CD4-positive, alpha-beta T cell treated with Interleukin-1 beta for 1 hour (primary cell): ENCODE data around the gene PCNT.
"Not testable (repeated sequence)": the region's sequence is repeated elsewhere in the genome, so short reads cannot be mapped to it uniquely, and the experiment has no call there.

ENCODE experiments used
- DNase-seq, 2 donors: peaks; one replicate each; pipeline ENCODE4 v3.0.0-alpha.2; 2020 to 2022

The PCNT gene

DNA sequence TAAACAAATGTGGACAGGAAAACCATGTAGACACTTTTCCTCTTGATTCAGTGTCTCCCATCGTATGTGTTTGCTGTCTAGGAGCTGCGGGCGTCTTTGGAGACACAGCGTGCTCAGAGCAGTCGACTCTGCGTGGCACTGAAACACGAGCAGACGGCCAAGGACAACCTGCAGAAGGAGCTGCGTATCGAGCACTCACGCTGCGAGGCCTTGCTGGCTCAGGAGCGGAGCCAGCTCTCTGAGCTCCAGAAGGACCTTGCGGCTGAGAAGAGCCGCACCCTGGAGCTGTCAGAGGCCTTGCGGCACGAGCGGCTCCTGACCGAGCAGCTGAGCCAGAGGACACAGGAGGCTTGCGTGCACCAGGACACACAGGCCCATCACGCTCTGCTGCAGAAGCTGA lies 107.5 kb downstream of the PCNT start:
- DNase-seq = no peak

DNA sequence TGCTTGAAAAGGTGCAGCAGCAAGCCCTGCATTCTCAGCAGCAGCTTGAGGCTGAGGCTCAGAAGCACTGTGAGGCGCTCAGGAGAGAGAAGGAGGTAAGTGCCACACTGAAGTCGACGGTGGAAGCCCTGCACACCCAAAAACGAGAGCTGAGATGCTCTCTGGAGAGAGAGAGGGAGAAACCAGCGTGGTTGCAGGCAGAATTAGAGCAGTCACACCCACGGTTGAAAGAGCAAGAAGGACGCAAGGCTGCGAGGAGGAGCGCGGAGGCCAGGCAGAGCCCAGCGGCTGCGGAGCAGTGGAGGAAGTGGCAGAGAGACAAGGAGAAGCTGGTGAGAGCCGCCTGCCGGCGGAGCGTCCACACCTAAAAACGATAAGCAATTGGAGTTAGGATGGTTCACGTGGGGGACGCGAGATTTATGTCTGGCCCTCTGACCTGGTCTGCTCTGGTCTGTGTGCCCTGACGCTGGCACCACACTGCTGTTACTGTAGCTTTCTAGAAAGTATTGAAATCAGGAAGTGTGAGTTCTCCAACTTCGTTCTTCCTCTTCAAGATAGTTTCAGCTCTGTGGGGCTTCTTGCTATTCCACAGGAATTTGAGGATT lies 108.0 kb downstream of the PCNT start:
- peak in 1 of 2 donors; percentile 19 for DNase-seq

DNA sequence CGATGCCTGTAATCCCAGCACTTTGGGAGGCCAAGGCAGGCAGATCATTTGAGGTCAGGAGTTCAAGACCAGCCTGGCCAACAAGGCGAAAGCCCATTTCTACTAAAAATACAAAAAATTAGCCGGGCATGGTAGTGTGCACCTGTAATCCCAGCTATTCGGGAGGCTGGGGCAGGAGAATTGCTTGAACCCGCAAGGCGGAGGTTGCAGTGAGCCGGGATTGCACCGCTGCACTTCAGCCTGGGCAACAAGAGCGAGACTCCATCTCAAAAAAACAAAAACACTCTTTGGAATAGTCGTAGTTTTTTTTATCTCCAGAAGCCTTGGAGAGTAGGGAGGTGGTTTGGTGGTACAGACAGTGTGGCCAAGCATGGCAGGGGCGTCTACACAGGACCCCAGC lies 109.2 kb downstream of the PCNT start:
- DNase-seq = not testable (repeated sequence)

DNA sequence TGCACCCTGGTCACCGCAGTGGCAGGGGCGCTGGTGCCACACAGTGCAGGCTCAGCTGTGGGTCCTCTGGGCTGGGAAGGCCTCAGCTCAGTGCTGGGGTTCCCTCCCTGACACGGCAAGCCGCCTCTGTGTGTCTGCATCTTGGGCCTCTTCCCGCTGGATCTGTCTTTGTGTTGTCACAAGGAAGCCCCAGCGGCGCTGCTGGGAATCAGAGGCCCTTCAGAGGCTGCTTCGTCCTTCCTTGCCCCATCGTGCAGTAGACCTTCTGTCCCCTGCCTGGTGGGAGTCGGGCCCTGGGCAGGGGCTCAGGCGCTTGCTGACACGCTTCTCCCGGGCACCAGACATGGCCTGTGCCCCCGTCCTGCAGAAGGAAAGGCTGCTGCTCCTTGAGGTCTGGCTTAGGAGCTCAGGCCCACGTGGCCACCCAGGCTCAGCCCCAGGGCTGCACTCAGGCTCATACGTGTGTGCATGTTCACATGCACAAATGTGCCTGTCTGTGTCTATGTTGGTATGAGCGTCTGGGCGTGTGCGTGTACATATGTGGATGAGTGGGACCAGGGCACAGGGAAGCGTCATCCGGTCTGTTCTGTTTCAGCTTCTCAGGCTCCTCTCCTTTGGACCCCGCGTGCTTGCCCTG lies 110.5 kb downstream of the PCNT start:
- no peak for DNase-seq

DNA sequence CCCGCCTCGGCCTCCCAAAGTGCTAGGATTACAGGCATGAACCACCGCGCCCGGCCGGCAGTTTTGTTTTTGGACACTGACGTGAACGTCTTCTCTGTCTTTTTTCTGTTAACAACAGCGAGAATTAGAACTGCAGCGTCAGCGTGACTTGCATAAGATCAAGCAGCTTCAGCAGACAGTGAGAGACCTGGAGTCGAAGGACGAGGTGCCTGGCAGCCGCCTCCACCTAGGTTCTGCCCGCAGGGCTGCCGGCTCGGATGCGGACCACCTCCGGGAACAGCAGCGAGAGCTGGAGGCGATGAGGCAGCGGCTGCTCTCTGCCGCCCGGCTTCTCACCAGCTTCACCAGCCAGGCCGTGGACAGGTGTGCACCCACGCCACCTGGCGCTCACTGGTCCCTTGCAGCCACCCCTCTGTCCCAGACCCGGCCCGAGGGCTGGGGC lies 111.9 kb downstream of the PCNT start:
- DNase-seq = no peak

DNA sequence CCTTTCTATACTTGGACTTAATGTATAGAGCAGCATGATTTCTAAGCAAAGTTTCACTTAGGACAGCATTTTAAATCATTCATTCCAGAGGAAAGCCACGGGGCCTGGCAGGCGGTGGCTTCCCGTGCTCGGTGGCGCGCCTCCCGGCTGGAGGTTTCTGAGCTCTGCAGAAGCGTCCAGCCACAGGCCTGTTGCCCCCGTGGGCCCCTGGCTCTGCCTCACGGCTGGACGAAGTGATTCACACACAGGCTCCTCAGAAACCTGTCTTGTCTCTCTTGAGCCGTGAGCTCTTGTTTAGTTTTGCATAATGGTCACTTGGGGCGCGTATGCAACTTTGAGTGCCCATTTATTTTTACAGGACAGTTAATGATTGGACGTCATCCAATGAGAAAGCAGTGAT lies 112.7 kb downstream of the PCNT start:
- DNase-seq = no peak

DNA sequence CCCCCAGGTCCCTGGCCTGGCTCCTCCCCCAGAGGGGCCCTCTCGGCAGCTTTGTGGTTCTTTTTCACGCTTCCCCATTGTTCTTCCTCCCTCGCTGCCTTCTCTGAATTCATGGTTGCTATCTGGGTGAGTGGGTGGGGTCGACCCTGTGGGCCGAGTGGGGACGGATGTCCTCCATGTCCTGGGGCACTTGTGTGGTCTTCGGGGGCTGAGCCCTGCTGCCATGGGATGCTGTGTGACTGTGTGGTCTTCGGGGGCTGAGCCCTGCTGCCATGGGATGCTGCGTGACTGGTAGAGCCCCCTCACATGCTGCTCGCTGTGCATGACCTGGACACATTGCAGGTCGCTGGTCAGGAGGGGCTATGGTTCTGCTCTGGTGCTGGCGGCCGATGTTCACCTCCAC lies 113.1 kb downstream of the PCNT start:
- no peak for DNase-seq

DNA sequence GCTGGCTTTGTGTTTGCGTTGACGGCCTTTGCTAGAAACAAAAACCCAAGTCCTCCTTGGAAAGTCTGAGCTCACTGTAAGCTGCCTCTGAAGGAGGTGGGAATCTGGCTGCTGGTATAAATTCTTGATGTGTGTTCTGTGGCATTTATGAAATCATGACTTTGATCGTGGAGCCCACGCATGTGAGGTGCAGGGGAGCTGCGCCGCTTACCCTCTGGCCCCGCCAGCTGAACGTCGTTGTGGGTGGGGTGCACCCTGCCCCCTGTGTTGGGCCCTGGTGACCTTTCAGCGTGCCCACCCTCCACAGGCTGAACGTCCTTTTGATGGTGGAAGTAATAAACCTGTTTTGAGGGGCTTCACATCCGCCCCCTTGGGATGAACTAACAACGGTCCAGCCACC lies 113.6 kb downstream of the PCNT start:
- no peak for DNase-seq

DNA sequence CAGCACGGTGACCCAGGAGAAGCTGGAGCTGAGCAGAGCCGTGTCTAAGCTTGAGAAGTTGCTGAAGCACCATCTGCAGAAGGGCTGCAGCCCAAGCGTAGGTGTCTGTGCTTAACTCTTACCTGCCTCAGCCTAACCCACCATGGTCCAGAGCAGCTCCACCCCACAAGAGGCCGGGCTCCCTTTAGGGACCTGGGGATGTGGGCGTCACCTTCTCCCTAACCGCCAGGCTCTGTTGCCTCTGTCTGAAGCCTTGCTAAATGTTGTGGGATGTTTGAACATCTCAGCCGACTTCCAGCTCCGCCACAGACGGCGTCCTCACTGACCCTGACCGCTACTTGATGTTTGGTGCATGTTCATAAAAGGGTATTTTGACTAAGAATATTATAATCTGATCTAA lies 114.3 kb downstream of the PCNT start:
- DNase-seq = no peak

DNA sequence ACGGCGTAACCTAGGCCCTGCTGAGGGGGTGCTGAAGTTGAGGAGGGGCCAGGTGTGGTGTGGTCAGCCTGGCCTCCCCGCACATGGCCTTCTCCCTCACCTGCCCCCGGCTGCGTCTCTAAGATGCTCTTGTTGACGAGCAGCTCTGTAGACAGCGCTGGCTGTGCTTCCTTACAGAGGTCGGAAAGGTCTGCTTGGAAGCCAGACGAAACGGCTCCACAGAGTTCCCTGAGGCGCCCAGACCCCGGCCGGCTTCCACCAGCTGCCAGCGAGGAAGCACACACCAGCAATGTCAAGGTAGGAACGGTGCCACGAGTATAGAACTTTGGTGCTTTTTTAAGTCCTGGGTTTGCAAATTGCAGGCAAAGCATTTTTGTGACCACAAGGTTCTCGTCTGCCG lies 116.0 kb downstream of the PCNT start:
- DNase-seq = no peak

DNA sequence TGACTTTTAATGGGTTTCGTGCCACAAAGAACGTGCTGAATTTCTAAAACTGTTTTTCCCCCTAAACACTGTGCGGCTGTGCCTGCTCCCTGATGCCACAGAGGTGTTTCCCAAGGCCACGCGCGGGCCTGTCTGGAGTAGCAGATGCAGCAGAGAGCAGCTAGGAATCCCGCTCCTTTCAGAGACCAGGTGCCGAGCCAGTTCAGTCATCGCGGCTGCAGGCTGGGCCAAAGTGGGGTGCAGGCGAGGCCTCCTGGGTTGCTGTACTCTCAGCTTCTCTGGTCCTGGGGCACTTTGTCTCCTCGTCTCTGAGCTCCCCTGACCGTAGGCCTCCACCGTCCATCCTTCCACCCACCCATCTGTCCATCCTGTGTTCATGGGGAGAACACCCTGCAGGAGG lies 117.4 kb downstream of the PCNT start:
- DNase-seq = no peak

DNA sequence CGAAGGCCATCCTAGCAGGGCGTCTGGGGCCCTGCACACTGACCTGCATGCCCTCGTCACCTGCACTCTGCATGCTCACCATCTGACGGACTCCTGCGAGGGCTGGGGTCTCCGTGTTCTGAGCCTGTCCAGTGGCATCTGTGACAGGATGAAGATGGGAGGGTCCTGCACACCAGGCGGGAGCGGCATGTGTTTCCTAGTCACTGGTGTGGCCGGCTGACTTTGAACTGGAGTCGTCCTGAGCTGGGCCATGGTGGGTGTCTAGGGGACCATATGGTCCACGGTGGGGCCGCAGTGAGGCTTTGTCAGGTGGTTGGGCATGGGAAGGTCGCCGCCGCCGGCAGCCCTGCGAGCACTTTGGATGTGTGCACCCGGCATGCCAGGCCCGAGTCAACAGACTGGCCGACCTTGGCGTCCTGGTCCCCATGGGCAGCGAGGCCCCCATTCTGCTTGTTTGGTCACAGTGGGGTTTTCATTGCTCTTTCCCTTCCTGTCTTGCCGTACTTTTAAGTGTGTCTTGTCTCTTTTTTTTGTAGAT lies 118.1 kb downstream of the PCNT start:
- DNase-seq = no peak

DNA sequence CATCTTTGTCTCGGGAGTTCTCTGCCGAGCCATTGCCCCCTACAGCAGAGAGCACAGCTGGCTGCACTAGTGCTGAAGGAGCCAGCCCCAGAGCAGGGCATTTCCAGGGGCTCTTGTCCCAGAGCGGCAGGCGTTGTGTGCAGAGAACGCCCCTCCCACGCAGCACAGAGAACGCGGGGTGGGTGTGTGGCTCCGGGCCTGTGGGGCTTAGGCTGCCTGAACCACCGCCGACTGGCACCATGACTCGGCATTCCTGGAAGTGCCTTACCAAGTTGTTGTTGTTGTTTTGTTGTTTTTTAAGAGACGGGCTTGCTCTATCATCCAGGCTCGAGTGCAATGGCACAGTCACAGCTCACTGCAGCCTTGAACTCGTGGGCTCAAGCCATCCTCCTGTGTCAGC lies 119.0 kb downstream of the PCNT start:
- DNase-seq = no peak

DNA sequence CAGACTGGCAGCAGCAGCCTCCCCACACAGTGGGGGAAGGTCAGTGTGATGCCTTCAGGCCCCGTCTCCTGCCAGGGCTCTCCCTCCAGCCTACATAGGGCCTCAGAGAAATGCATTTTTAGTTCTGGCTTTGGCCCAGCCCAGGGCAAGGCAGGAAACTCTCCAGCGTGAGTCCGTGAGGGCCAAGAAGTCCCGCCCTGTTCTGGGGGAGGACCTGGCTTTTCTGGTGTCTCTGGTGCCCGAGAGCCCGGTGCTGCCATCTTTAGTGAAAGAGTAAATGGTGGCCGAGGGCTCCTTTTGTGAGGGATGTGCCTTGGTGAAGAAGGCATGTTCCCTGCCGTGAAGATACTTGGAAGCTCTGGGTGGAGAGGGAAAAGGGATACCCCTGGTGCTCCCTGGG lies 120.0 kb downstream of the PCNT start:
- no peak for DNase-seq

DNA sequence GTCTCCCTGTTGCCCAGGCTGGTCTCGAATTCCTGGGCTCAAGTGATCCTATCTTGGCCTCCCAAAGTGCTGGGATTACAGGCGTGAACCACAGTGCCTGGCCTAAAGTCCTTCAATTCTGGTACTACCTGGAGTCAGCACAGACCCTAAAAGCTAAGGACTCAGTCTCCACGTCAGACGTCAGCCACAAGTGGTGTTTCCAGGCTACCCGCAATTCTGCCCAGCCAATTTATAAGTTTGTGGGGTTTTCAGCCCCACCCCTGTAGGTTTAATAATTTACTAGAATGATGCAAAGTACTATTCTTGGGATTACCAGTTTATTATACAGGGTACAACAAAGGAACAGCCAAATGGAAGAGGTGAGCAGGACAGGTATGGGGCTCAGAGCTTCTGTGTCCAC lies 124.2 kb downstream of the PCNT start:
- DNase-seq = no peak

DNA sequence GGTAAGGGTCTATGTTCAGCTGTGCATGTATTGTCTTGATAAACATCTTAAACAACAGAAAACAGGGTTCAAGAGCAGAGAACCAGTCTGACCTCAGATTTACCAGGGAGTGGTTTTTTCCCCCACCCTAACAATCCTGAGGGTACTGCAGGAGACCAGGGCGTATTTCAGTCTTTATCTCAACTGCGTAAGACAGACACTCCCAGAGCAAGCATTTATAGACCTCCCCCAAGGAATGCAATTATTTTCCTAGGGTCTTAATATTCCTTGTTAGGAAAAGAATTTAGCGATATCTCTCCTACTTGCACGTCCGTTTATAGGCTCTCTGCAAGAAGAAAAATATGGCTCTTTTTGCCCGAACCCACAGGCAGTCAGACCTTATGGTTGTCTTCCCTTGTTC lies 124.9 kb downstream of the PCNT start:
- not testable (repeated sequence) for DNase-seq

DNA sequence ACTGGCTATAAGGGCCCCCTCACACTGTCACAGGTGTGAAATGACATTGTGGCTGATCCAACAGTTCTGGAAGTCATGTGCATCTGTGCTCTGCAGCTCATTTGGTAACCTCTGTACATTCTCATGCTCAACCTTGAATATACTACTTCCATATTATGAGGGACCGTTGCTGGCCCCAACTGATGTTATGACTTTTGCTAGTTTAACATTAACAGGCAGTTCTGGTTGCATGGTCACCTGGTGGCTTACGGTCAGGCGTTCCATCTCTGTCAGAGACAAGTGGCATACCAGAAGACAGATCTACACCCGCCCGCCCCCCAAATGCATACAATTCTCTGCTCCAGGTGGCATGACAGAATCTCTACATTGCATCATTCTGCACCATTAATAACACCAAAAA lies 128.8 kb downstream of the PCNT start:
- no peak for DNase-seq

DNA sequence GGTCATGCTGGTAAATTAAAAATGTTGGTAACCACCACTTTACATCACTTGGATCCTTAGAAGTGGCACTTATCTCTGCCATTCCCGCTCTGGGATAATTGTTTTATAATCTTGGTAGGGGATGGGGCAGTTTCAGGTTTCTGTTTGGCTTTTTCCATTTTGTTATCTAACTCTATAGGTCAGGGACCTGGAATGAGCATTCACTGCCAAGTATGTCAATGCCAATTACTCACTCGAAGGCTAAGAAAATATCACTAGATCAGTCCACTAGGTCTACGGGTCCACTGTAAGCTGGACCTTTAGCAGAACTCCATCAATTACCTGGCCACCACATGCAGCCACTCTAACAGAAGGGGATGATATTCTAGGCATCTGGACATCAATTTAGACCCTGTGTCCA lies 130.2 kb downstream of the PCNT start:
- DNase-seq = no peak

DNA sequence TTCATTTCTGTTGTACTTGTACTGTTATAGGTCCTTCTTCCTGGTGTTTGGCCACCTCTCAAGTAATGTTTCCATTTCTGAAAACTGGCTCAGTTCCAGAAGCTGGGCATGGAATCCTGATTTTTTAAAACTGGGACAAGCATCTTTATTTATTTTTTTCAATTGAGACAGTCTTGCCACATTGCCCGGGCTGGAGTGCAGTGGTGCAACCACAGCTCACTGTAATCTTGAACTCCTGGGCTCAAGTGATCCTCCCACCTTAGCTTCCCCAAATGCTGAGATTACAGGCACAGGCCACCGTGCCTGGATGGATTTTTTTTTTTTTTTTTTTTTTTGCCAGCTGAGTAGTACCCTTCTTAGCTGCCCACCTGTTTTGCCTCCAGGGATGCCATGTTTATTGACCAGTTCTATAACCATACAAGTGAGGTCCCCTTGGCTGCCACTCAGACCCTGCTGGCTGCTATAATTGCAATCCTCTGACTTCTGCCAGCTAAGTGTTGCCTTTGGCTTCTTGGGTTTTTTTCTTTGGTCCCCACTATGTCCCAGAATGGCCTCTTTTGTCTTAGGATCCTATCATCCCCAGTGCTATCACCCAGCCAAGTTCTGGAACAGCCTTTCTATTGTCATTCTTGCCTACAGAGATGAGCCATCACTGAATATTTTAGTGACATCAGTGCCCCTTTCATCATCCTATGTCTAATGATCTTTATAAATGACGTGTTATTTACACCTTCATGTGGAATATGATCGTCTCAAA lies 130.9 kb downstream of the PCNT start:
- no peak for DNase-seq

DNA sequence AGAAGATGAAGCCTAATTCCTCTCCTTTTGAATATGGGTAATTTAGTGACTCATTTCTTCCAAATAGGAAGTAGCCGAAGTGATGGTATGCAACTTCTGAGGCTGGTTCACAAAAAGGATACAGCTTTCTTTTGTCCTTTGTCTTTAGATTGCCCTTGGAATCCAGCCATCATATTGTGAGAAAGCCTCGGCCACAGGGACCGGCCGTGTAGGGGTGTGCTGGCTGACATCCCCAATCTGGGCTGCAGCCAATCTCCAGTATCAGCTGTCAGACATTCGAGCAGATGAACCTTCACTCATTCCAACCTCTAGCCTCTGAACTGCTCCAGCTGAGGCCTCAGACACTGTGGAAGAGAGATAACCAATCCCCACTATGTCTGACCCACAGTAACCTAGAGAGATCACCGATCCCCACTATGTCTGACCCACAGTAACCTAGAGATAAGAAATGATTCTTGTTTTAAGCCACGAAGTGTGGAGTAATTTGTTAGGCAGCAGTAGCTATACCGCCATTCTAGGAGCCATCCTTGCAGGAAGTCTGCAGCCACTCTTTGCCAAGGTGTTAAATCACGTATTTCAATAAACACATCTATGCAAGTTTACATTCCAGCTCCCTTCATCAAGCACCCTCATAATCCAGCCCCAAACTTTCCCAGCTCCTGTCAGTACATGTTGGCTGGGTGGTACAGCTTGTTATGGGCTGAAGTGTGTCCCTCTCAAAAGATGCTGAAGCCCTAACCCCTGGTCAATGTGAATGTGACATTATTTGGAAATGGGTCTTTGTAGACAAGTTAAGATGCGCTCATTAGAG lies 131.8 kb downstream of the PCNT start:
- DNase-seq = no peak

DNA sequence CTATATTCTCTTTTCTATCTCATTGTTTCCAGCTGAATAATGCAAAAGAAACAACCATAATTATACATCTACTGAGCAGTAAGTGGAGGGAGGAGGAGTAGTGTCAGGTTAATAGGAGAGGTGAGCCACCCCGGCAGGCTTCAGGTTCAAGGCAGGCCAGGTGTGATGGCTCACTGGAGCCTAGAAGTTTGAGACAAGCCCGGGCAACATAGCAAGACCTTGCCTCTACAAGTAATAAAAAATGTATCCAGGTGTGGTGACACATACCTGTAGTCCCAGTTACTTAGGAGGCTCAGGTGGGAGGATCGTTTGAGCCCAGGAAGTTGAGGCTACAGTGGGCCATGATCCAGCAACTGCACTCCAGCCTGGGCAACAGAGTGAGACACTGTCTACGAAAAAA lies 132.8 kb downstream of the PCNT start:
- DNase-seq = no peak

DNA sequence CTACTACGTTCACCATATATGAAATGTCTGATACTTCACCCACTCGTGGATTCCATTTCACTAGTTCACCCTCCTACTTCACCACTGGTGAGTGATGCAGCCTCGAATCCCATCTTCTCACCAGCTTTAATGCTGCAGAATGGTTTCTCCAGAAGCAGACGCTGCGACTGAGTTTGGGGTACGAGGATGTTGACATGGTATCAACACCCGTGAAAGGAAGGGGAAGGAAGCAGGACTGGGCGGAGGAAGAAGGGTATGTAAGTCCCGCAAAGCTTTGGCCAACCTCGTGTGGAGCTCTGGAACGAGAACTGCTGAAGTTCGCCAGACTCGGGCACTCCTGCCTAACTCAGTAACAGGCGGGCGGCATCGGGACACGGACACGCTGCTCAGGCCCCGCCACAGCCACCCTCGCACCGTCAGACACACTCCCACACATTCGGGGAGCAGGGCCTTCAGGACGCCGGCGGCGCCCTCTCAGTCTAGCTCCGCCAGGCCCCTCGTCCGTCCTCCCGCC lies 133.9 kb downstream of the PCNT start:
- no peak for DNase-seq
